VCaP (cell line): ENCODE results near the gene PSMD4.

ENCODE experiments used
- H3K27ac ChIP-seq: fragments of 450-650 bp; 2 replicates; pipeline ENCODE4 v1.5.1; 2017
- TF ChIP-seq, protein P1 (sequence below): fragments of 450-650 bp; conservative IDR thresholded peaks from 2 replicates; pipeline ENCODE4 v1.5.1; 2017; ENCODE audit warnings: mild to moderate bottlenecking, moderate library complexity

The PSMD4 gene

DNA sequence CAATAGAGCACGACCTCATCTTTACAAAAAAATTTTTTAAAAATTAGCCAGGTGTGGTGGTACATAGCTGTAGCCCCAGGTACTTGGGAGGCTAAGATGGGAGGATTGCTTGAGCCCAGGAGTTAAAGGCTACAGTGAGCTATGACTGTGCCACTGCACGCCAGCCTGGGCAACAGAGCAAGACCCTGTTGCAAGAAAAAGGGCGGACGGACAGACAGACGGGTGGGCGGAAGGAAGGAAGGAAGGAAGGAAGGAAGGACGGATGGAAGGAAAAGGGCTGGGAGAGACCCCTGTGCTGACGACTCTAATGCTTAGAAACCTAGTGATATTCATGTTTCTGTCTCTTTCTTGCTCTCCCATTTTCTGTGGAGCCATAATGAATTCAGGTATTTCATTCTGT, 58.3 kb downstream of the PSMD4 start:
- TF ChIP-seq, protein P1, sequence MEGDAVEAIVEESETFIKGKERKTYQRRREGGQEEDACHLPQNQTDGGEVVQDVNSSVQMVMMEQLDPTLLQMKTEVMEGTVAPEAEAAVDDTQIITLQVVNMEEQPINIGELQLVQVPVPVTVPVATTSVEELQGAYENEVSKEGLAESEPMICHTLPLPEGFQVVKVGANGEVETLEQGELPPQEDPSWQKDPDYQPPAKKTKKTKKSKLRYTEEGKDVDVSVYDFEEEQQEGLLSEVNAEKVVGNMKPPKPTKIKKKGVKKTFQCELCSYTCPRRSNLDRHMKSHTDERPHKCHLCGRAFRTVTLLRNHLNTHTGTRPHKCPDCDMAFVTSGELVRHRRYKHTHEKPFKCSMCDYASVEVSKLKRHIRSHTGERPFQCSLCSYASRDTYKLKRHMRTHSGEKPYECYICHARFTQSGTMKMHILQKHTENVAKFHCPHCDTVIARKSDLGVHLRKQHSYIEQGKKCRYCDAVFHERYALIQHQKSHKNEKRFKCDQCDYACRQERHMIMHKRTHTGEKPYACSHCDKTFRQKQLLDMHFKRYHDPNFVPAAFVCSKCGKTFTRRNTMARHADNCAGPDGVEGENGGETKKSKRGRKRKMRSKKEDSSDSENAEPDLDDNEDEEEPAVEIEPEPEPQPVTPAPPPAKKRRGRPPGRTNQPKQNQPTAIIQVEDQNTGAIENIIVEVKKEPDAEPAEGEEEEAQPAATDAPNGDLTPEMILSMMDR = no peak
- no peak overlapping the region for H3K27ac ChIP-seq

DNA sequence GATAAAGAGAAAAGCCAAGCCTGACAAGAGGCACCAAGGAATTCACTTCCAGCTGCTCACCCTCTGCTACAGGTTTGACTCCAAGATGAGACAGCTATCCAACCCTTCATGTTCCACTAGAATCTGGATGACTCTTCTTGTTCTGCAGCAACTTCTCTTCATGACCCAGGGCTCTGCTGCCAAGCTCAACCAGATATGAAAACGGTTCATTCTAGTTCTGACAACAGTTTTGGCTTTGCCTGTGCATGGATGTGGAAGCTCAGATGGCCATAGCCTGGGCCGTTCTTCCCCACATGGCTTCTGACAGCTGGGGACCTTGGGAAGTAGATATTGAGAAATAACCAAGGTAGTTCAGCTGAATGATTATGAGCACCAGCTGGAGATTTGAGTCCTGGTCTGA, 59.0 kb downstream of the PSMD4 start:
- no peak overlapping the region for H3K27ac ChIP-seq

GRCh38 chr1:151314137-151314875, 59.8 kb downstream of the PSMD4 start:
- no peak overlapping the region for H3K27ac ChIP-seq
- TF ChIP-seq, protein P1 = no peak

More for the DNA sequence above, 59.0 kb downstream of the PSMD4 start:
- TF ChIP-seq, protein P1 = no peak

GRCh38 chr1:151315565-151316235, 61.2 kb downstream of the PSMD4 start:
- H3K27ac ChIP-seq = no peak overlapping the region
- TF ChIP-seq, protein P1 = no peak
